DND-41 (cell line): ENCODE data around the gene GNAO1.

Source experiments
- CTCF ChIP-seq: IDR thresholded peaks from 2 replicates; pipeline ENCODE4 v1.5.1; 2012; ENCODE audit warnings: borderline replicate concordance, low read length, moderate library complexity, mild to moderate bottlenecking; ENCODE audit not compliant: poor library complexity, severe bottlenecking; ENCODE audit errors: extremely low read depth
- EZH2 ChIP-seq: IDR thresholded peaks from 3 replicates; pipeline ENCODE4 v1.6.1; 2012; ENCODE audit warnings: borderline replicate concordance, low read depth, mild to moderate bottlenecking, moderate library complexity, low read length, inconsistent platforms; ENCODE audit not compliant: severe bottlenecking

GRCh38 chr16:56320056-56320455 is 128.8 kb downstream of the GNAO1 start:
- TF ChIP-seq CTCF (no peak), EZH2 (no peak)
